LHCN-M2 (cell line): ENCODE data around the gene PITPNM2. TPM values are rescaled to one million over a fixed set of nuclear protein-coding genes. Genes with fewer than 3 reads are reported as not detected.
A peak's percentile ranks its signal among the peaks of the same experiment; 100 is the strongest.

Experiments
- DNase-seq: peaks from one replicate; pipeline ENCODE4 v3.0.0-alpha.2; 2012; ENCODE audit warnings: low read depth
- polyA plus RNA-seq: library from polyadenylated mRNA; unstranded; fragments of >200 nt; gene quantifications from one replicate; pipeline ENCODE4 v1.2.1, GENCODE V29; 2012; ENCODE audit warnings: missing spikeins
- total RNA-seq: library from RNA; depleted of rRNA; stranded (reverse); fragments of >200 nt; gene quantifications from 2 replicates; pipeline ENCODE4 v1.2.3, GENCODE V29; 2014; rRNA removed

PITPNM2 gene
- 2.7 and 4.4 TPM in 2 replicates for total RNA-seq
- 4.7 TPM for polyA plus RNA-seq

GRCh38 chr12:123150744-123151456 lies at the start of gene PITPNM2:
Gene PITPNM2 (minus strand): TSS chr12:123151090. CDS start chr12:123034590, 116,500 bp downstream.
- DNase-seq, result peak; percentile 51

GRCh38 chr12:123200414-123200813 lies 49.5 kb upstream of the PITPNM2 start:
- DNase-seq, result no peak

GRCh38 chr12:123199936-123200335 lies 49.0 kb upstream of the PITPNM2 start:
- no peak for DNase-seq

- DNase-seq, result no peak
These were observed 36.7 kb upstream of the PITPNM2 start for GRCh38 chr12:123187637-123188036.

GRCh38 chr12:123180171-123180570 lies 29.3 kb upstream of the PITPNM2 start:
- no peak for DNase-seq

- DNase-seq, result no peak
These were observed 21.1 kb upstream of the PITPNM2 start for GRCh38 chr12:123171967-123172366.

- DNase-seq, result no peak
These were observed 16.4 kb upstream of the PITPNM2 start for GRCh38 chr12:123167329-123167728.

GRCh38 chr12:123165537-123165936 lies 14.6 kb upstream of the PITPNM2 start:
- DNase-seq, result no peak

GRCh38 chr12:123164710-123165261 lies 13.9 kb upstream of the PITPNM2 start:
- DNase-seq, result no peak

- DNase-seq, result no peak
These were observed 13.3 kb upstream of the PITPNM2 start for GRCh38 chr12:123164222-123164621.

- DNase-seq, result no peak
These were observed 12.3 kb upstream of the PITPNM2 start for GRCh38 chr12:123163227-123163626.

GRCh38 chr12:123160801-123161487 lies 10.1 kb upstream of the PITPNM2 start:
- no peak for DNase-seq

GRCh38 chr12:123153906-123154305 lies 3.0 kb upstream of the PITPNM2 start:
- no peak for DNase-seq

GRCh38 chr12:123152833-123153232 lies 1.9 kb upstream of the PITPNM2 start:
- DNase-seq, result no peak

- no peak for DNase-seq
These were observed 866 bp upstream of the PITPNM2 start for GRCh38 chr12:123151457-123152454.

GRCh38 chr12:123150275-123150743 lies 581 bp downstream of the PITPNM2 start:
- no peak for DNase-seq

GRCh38 chr12:123149501-123150274 lies 1.2 kb downstream of the PITPNM2 start:
- no peak for DNase-seq

GRCh38 chr12:123149088-123149487 lies 1.8 kb downstream of the PITPNM2 start:
- no peak for DNase-seq

- DNase-seq, result no peak
These were observed 2.2 kb downstream of the PITPNM2 start for GRCh38 chr12:123148655-123149054.

- no peak for DNase-seq
These were observed 2.7 kb downstream of the PITPNM2 start for GRCh38 chr12:123148223-123148622.

GRCh38 chr12:123145211-123145610 lies 5.7 kb downstream of the PITPNM2 start:
- no peak for DNase-seq
